GM10847 (cell line): ENCODE results near the gene ACP7.

Experiments
- POLR2A ChIP-seq: IDR thresholded peaks from 2 replicates; pipeline ENCODE4 v1.6.1; 2011; ENCODE audit not compliant: insufficient read length; ENCODE audit errors: extremely low read depth

The ACP7 gene

GRCh38 chr19:39158646-39159260 is 74.6 kb downstream of the ACP7 start:
- no peak for TF ChIP-seq POLR2A

GRCh38 chr19:39160523-39160861 is 76.3 kb downstream of the ACP7 start:
- TF ChIP-seq POLR2A, result no peak
